DMS53 treated with DMSO at 0.1 percent for 48 hours (cell line): Measurements from ENCODE around the gene INTS13.
"Not testable (repeated sequence)": the region's sequence is repeated elsewhere in the genome, so short reads cannot be mapped to it uniquely, and the experiment has no call there.

ENCODE experiments used
- DNase-seq: peaks from one replicate; lab custom pipeline; 2025; ENCODE audit not compliant: unreplicated experiment; lab: John Stamatoyannopoulos, UW

INTS13 gene

DNA sequence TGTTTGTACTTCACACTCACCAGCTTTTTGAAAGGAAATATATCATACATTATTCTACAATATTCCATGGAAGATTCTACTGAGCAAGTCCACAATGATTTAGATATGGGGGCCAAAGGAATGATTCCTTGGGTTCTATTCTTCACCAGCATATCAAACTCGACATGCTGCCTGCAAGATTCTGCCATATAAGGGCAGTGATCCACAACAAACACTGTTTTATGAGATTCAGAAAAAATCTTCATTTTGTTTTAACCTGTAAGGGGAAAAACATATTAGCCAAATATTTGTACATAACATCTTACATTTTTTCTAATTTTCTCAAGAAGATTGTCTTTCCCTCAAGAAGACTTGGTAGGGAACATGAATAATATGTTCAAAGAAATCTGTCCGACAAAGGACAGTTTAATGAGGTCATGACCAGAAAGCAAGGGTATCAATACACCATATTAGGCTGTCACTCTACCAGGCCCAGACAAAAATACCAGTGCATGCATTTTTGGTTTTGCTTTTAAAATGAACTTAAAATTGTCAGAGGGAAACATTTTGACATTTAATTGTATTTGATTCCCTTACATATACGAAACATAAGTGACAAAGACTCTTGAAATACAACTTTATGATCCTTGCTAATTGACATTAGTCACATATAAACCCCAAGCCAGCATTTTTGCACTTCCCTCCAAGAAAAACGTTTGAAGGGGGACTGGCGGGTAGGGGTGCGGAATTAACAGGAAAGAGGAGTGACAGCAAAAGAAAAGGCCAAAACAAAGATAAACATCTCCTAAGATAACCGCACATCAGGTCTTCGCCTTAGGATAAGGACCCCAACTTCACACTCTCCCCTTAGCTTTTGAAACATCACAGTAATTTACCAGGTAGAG lies 980 bp downstream of the INTS13 start:
- no peak for DNase-seq

DNA sequence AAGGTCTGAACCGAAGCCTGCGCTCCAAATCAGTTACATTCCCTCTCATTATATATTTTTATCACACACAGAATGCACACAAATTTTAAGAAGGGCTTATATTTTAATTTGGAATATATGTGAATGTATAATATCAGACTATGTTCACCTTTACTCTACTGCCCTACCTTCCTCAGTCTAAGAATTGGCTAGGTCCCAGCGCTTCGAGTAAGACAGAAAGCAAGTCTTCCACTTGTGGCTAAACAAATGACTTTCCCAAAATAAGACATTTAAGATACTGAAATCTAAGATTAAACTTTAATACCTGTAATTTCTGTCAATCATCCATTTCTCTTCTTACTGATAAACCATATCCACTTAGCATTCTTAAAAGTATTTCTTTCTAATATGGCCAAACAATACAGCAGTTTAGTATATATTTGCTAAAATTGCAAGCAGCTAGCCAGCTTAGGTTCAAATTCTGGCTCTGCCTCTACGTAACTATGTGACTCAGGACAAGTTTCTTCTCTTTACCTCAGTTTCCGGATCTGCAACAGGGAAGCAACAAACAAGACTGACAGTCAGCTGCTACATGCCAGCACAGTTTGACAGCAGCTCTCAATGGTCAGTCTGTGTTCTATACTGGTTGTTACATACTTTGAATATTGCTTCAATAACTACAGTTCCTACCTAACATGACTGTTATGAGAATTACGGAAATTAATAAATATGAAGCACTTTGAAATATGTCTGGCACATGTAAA lies 2.0 kb downstream of the INTS13 start:
- DNase-seq = no peak

- DNase-seq = no peak
Measured at GRCh38 chr12:26929590-26929989, 8.2 kb downstream of the INTS13 start.

GRCh38 chr12:26928661-26929060 lies 9.1 kb downstream of the INTS13 start:
- DNase-seq = no peak

DNA sequence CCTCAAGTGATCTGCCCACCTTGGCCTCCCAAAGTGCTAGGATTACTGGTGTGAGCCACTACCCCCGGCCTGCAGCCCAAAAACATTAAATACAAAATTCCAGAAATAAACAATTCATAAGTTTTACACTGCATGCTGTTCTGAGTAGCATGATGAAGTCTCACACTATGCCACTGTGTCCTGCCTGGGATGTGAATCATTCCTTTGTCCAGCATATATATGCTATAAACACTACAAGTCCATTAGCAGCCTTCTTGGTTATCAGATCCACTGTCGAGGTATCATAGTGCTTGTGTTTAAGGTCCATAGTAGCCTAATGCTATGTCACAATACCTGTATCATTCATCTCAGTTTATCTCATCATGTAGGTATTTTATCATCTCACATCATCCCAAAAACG lies 15.9 kb downstream of the INTS13 start:
- DNase-seq = no peak

- DNase-seq = no peak
Measured at GRCh38 chr12:26919216-26919555, 18.6 kb downstream of the INTS13 start.

- DNase-seq = no peak
Measured at GRCh38 chr12:26918321-26919215, 19.2 kb downstream of the INTS13 start.

DNA sequence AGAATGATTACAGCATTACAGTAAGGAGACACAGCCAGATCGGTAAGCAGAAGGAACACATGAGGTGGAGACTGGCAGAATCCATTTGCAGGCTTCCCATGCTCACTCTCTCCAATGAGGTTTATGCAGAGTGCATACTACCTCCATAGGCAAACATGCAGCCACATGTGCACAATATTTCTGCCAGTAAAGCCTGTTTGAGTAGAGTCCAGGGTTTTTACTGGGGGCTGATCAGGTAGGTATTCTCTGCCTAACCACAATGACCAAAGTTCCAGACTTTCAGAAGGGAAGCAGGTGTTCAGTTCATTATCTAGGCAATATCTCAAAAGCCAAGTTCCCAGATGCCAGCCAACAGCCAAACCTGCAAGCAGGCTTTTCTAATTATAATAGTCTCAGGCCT lies 31.1 kb downstream of the INTS13 start:
- DNase-seq = no peak

DNA sequence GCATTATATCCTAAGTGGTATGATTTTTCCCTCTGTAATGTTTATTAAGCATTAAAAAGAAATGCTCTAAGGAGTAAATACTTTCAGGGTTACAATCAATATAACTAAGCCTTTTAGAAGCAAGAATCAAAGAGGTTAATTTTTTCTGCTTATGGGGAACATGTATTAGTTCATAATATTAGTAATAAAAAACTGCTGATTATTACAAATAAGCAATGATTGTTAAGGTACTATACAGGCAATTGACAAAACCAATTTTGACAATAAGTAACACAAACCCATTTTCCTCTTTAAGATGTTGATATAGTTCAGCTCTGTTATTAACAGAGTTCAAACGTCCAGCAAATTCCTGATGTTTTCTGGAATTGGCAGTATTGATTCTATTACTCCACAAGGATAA lies 31.8 kb downstream of the INTS13 start:
- DNase-seq = no peak

DNA sequence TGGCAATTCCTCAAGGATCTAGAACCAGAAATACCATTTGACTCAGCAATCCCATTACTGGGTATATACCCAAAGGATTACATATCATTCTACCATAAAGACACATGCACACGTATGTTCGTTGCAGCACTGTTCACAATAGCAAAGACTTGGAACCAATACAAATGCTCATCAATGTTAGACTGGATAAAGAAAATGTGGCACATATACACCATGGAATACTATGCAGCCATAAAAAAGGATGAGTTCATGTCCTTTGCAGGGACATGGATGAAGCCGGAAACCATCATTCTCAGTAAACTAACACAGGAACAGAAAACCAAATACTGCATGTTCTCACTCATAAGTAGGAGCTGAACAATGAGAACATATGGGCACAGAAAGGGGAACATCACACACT lies 34.4 kb downstream of the INTS13 start:
- DNase-seq = not testable (repeated sequence)

DNA sequence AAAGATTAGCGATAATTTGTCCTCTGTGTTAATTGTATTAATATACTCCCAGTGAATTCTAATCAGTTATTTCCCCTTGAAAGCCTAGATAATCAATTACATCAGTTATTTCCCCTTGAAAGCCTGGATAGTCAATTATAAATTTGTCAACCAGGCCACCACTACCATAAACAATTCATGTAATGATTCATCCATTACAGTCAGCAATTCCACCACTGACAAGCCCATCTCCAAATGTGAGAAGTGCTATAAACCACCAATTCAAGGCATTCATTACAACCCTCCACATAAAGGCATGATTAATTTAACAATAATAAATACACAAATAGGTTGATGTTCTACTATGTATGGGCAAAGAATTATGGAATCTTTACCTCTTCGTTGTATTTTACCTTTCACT lies 40.9 kb downstream of the INTS13 start:
- DNase-seq = no peak

- DNase-seq = no peak
Measured at GRCh38 chr12:26895672-26896071, 42.1 kb downstream of the INTS13 start.

DNA sequence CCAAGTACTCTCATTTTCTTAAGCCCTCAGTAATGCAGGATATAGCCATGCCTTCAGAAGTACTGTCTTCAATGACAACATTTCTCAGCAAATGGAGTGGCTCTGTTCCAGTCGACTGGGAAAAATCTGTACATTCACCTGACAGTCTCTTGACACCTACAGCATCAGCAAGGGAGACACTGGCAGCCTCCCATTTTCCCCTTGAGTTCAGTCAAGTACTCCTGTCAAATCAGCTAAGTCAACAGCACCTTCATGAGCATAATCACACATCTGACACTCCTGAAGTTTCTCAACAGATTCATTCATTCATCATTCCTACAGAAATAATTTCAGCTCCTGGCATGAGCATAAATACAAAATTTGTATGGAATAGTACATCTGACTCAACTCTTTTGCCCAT lies 46.1 kb downstream of the INTS13 start:
- peak; percentile 33 for DNase-seq

DNA sequence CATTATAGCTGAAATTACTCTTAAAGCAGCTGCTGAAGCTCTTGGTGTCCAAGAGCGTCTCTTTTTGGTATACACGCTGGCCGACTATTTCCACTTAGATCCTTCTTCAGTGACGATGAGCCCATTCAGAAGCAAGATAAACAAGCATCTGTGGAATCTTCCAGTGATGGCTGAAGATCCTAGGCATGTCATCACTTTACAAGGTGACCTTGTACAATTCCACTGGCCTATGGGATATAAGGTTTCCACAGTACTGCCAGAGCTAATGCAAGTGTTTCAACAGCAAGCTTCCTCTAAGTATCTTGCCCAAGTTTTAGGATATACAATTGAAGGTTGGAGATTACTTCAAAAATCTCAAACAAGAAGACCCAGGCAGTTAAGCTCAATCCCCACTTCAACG lies 47.0 kb downstream of the INTS13 start:
- DNase-seq = no peak

- DNase-seq = peak; percentile 99
Measured at GRCh38 chr12:26884765-26885576, 52.8 kb downstream of the INTS13 start.

GRCh38 chr12:26880625-26881024 lies 57.2 kb downstream of the INTS13 start:
- no peak for DNase-seq

DNA sequence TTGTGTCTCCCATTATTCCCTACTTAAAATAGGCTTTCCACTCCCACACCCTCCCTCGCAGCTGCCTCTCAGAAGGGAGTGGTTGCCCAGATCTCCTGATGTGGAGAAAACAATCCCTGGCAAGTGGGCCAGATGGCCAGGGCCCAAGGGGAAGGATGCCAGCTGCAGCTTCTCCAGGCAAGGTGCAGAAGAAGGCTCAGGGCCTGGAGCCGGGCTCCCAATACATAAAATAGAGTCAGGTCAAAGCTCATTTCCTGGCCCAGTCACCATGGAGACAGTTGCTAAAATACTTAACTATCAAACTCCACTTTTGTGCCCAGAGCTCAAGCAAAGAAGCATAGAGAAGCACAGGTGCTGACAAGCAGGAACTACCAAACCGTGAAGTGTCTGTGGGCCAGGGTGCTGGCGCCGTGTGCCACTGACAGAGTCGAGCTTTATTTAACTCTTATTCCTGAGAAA lies 59.1 kb downstream of the INTS13 start:
- peak; percentile 90 for DNase-seq

- DNase-seq = no peak
Measured at GRCh38 chr12:26874501-26875296, 63.1 kb downstream of the INTS13 start.

GRCh38 chr12:26872625-26873024 lies 65.2 kb downstream of the INTS13 start:
- no peak for DNase-seq

GRCh38 chr12:26871985-26872384 lies 65.8 kb downstream of the INTS13 start:
- no peak for DNase-seq
